Measurements from ENCODE around the gene SMAD4. TPM values are rescaled to one million over a fixed set of nuclear protein-coding genes. Genes with fewer than 3 reads are reported as not detected.

Gene SMAD4
- total and polyA plus RNA-seq, 3 experiments from 2014 or later, result 62.4 to 84.3 (median 81.9) TPM

DNA sequence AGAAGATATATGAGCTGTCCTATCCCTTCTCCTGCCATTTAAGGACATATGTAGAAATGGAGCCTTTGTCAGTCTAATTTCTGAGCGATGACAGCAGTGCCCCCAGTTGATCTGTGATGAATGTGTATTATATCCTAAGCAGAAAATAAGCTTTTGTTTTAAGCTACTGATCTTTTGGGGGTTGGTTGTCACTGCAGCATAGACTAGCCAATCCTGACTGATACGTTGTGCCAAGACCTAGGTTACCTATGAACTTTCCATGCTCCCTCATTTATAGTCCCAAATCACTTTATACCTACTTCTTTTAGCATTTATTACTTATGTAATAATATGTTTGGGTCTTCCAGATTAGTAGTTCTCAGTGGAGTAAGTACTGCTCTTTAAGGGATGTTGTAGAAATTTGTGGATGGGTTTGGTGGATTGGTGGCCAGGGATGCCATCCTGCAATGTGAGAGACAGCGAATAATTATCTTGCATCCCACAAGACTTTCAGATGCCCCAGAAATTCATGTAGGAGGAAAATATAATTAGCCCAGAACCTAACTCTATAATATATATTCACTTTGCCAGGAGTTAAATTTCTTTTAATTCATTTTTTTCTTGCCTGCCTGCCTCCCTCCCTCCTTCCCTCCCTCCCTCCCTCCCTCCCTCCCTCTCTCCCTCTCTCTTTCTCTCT lies 11.8 kb downstream of the SMAD4 start:
- Histone ChIP-seq H3K4me3 (ENCODE audit: low read length) (no peak overlapping the region), H3K27me3 (ENCODE audit: insufficient read depth, low read length, poor library complexity, severe bottlenecking) (no peaks in the 10 kb centered on the region), H3K4me1 (ENCODE audit: insufficient read depth, low read length) (peaks cover 73% of the 10 kb centered on the region), H3K36me3 (ENCODE audit: insufficient read depth, low read length) (no peaks in the 10 kb centered on the region), H3K27ac (ENCODE audit: low read depth, low read length) (no peak overlapping the region), H3K9me3 (ENCODE audit: low read length) (no peaks in the 10 kb centered on the region)
- POLR2A ChIA-PET, result interaction anchor here (1.3 to 1.9 kb wide), 2 partner anchors 12 to 163 kb away, joined by 3 to 5 read pairs; partner anchors contain the start of genes ME2 and SMAD4
- Mint-ChIP-seq H3K27ac (peak overlapping the region in 5 of 8 donors; percentile 1 to 52 (median 30)), H3K9me3 (no peaks in the 10 kb centered on the region), H3K4me1 (peaks cover 85 to 97% (median 96%) of the 10 kb centered on the region in 3 donors), H3K4me3 (peak overlapping the region in 2 of 7 donors; percentile 37 to 40), H3K27me3 (no peaks in the 10 kb centered on the region), H3K36me3 (peaks cover 0 to 3% (median 0%) of the 10 kb centered on the region in 3 donors)
- DNase-seq, result no peak
- CTCF ChIA-PET, result interaction anchor here (1.5 to 1.6 kb wide), 2 partner anchors 9 to 12 kb away, joined by 4 read pairs; partner anchors contain the start of gene SMAD4

DNA sequence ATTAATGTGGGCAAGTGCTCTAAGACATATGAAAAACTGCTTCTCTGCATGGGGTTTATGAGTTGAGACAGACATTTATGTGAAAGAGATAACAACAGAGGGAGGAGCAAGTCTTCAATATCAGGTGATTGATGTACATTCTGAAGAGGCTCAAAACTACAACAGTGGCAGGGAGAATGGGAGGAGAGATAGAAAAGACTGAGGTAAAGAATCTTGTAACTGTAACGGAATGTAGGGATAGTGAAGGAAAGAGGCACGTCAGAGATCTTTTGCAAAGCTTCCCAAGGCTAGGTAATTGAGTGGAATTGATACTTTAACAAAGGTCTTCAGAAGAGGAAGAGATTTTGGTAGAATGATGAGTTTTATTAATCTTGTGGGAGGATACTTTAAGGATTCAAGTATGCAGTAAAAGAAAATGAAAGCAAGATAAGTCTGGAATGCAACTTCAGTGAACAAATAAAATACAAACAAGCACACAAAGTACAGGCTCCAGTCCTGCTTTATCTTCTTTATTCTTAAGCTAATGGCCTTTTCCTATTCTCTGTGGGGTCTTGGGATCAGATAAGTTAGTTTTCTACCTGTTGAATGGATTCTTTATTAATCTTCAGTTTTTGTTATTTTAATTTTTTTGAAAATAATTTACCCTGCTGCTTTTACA lies 15.0 kb downstream of the SMAD4 start:
- H3K27ac ChIP-seq (ENCODE audit: low read depth, low read length), result no peak overlapping the region
- Mint-ChIP-seq H3K27ac (peak overlapping the region; percentile 21 to 74 (median 68)), H3K36me3 (peaks cover 0 to 23% (median 7%) of the 10 kb centered on the region in 3 donors), H3K4me1 (peaks cover 69 to 80% (median 72%) of the 10 kb centered on the region in 3 donors), H3K27me3 (no peaks in the 10 kb centered on the region), H3K9me3 (no peaks in the 10 kb centered on the region), H3K4me3 (peak overlapping the region in 5 of 7 donors; percentile 4 to 45 (median 41))
- no peak for DNase-seq
- no peak overlapping the region for H3K4me3 ChIP-seq (ENCODE audit: low read length)
- ChIA-PET POLR2A (no interaction called here), CTCF (interaction anchor here (0.8 kb wide), 1 partner anchor 224 kb away, joined by 3 read pairs; no protein-coding TSS in a partner anchor)
- peaks cover 10% of the 10 kb centered on the region for H3K36me3 ChIP-seq (ENCODE audit: insufficient read depth, low read length)
- H3K27me3 ChIP-seq (ENCODE audit: insufficient read depth, low read length, poor library complexity, severe bottlenecking), result no peaks in the 10 kb centered on the region
- peaks cover 43% of the 10 kb centered on the region for H3K4me1 ChIP-seq (ENCODE audit: insufficient read depth, low read length)
- no peaks in the 10 kb centered on the region for H3K9me3 ChIP-seq (ENCODE audit: low read length)

DNA sequence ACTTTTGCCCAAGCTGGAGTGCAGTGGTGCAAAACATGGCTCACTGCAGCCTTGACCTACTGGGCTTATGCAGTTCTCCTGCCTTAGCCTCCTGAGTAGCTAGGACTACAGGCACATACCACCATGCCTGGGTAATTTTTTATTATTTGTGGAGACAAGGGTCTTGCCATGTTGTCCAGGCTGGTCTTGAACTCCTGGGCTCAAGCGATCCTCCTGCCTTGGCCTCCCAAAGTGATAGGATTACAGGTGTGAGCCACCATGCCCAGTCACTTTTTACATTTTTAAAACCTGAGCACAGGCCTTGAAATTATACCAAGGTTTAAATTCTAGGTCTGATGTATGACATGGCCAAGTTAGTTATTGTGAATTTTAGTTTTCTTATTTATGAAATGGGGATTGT lies 18.2 kb downstream of the SMAD4 start:
- H3K27ac Mint-ChIP-seq, result peak overlapping the region in 1 of 8 donors; percentile 78
- POLR2A ChIA-PET, result no interaction called here
- CTCF ChIA-PET, result interaction anchor here (1.7 kb wide), 1 partner anchor 228 kb away, joined by 5 read pairs; no protein-coding TSS in a partner anchor

DNA sequence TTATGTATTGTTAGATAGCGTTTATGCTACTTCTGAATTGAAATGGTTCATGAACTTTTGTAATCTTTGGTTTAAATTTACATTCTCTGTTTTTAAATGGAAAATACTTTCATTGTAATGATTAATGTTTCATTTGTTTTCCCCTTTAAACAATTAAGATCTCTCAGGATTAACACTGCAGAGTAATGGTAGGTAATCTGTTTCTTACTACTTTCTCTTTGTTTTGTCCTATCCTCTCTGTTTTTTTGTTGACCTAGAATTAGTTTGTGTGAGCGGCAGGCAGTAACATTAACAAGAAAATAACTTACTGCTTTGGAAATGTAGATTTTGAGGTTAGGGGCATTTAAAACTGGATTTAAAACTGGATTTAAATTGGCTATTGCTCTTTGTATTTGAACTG lies 19.1 kb downstream of the SMAD4 start:
- DNase-seq, result no peak
- Mint-ChIP-seq H3K4me1 (peaks cover 52 to 66% (median 63%) of the 10 kb centered on the region in 3 donors), H3K4me3 (no peak overlapping the region), H3K9me3 (no peaks in the 10 kb centered on the region), H3K27ac (peak overlapping the region in 2 of 8 donors; percentile 39 to 77), H3K27me3 (no peaks in the 10 kb centered on the region), H3K36me3 (peaks cover 0 to 52% (median 10%) of the 10 kb centered on the region in 3 donors)
- ChIA-PET CTCF (no interaction called here), POLR2A (no interaction called here)
- Histone ChIP-seq H3K4me1 (ENCODE audit: insufficient read depth, low read length) (peaks cover 24% of the 10 kb centered on the region), H3K9me3 (ENCODE audit: low read length) (no peaks in the 10 kb centered on the region), H3K36me3 (ENCODE audit: insufficient read depth, low read length) (peaks cover 11% of the 10 kb centered on the region), H3K4me3 (ENCODE audit: low read length) (no peak overlapping the region), H3K27me3 (ENCODE audit: insufficient read depth, low read length, poor library complexity, severe bottlenecking) (no peaks in the 10 kb centered on the region), H3K27ac (ENCODE audit: low read depth, low read length) (no peak overlapping the region)

More for the DNA sequence above, 18.2 kb downstream of the SMAD4 start:
- Mint-ChIP-seq H3K4me3 (no peak overlapping the region), H3K4me1 (peaks cover 52 to 66% (median 63%) of the 10 kb centered on the region in 3 donors), H3K9me3 (no peaks in the 10 kb centered on the region), H3K36me3 (peaks cover 0 to 45% (median 10%) of the 10 kb centered on the region in 3 donors), H3K27me3 (no peaks in the 10 kb centered on the region)
- Histone ChIP-seq H3K36me3 (ENCODE audit: insufficient read depth, low read length) (peaks cover 10% of the 10 kb centered on the region), H3K4me1 (ENCODE audit: insufficient read depth, low read length) (peaks cover 19% of the 10 kb centered on the region), H3K9me3 (ENCODE audit: low read length) (no peaks in the 10 kb centered on the region), H3K27me3 (ENCODE audit: insufficient read depth, low read length, poor library complexity, severe bottlenecking) (no peaks in the 10 kb centered on the region), H3K27ac (ENCODE audit: low read depth, low read length) (no peak overlapping the region), H3K4me3 (ENCODE audit: low read length) (no peak overlapping the region)
- no peak for DNase-seq

DNA sequence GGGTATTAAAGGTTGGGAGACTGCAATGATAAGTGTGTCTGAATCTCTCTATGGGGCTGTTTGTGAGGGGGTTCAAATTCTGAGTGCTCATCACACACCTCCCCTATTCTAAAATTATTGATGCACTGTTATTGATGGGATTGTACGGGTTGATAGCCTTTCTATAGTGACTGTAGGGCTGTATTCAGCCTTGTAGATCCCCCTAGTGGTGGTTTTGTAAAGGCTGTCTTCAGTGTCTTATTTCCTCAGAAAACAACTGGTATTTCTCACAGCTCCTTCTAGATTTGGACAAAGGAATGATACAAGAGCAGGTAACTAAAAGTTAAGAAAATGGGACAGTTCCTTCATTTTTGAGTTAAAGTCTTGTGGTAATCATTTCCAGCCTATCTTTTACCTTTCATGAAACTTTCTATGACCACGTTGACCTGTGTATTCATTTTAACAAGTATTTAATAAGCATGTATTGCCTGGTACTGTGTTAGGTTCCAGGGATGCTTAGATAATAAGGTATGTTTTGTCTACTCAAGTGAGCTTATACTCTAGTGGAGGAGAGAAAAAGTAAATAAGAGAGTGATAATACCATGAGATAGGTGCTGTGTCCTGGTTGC lies 21.2 kb downstream of the SMAD4 start:
- peaks cover 14% of the 10 kb centered on the region for H3K36me3 ChIP-seq (ENCODE audit: insufficient read depth, low read length)
- H3K9me3 ChIP-seq (ENCODE audit: low read length), result no peaks in the 10 kb centered on the region
- Mint-ChIP-seq H3K27me3 (no peaks in the 10 kb centered on the region), H3K27ac (peak overlapping the region; percentile 25 to 79 (median 60)), H3K36me3 (peaks cover 0 to 68% (median 10%) of the 10 kb centered on the region in 3 donors), H3K4me3 (no peak overlapping the region), H3K4me1 (peaks cover 37 to 58% (median 55%) of the 10 kb centered on the region in 3 donors), H3K9me3 (no peaks in the 10 kb centered on the region)
- no peak overlapping the region for H3K27ac ChIP-seq (ENCODE audit: low read depth, low read length)
- ChIA-PET POLR2A (interaction anchor here (0.7 kb wide), 1 partner anchor 145 kb away, joined by 5 read pairs; no protein-coding TSS in a partner anchor), CTCF (interaction anchor here (1.0 to 2.2 kb wide), 14 partner anchors 9 to 234 kb away, joined by 3 to 8 read pairs (median 4); partner anchors contain the start of genes ME2 and MRO)
- H3K4me3 ChIP-seq (ENCODE audit: low read length), result no peak overlapping the region
- peaks cover 12% of the 10 kb centered on the region for H3K4me1 ChIP-seq (ENCODE audit: insufficient read depth, low read length)
- DNase-seq, result peak in 2 of 5 donors; percentile 49 to 58
- no peaks in the 10 kb centered on the region for H3K27me3 ChIP-seq (ENCODE audit: insufficient read depth, low read length, poor library complexity, severe bottlenecking)

DNA sequence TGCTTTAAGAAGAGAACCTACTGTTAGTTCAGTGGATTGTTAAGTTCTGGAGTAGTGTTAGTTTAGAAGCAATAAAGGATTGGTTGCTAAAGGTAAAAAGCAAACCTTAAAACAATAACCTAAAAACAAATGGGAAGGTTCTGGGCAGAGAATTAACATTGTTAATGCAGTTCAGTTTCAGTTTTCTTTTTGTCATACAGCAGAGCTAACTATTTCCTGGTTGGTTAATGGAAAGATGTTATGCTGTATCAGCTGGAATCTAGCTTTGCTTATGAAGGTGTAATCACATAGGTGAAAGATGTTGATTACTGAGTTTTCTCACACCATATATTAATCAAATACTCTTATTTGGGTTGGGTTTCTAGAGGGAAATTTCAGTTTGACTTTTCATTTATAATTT lies 23.8 kb downstream of the SMAD4 start:
- no peaks in the 10 kb centered on the region for H3K9me3 Mint-ChIP-seq
- no peak overlapping the region for H3K4me3 ChIP-seq (ENCODE audit: low read length)
- H3K27me3 Mint-ChIP-seq, result no peaks in the 10 kb centered on the region
- H3K27ac Mint-ChIP-seq, result peak overlapping the region; percentile 1 to 89 (median 79)
- POLR2A ChIA-PET, result no interaction called here
- peaks cover 18% of the 10 kb centered on the region for H3K36me3 ChIP-seq (ENCODE audit: insufficient read depth, low read length)
- H3K27ac ChIP-seq (ENCODE audit: low read depth, low read length), result no peak overlapping the region
- CTCF ChIA-PET, result interaction anchor here (1.8 kb wide), 1 partner anchor 234 kb away, joined by 10 read pairs; the partner anchor contains the start of gene MRO
- no peaks in the 10 kb centered on the region for H3K9me3 ChIP-seq (ENCODE audit: low read length)
- no peak for DNase-seq
- H3K27me3 ChIP-seq (ENCODE audit: insufficient read depth, low read length, poor library complexity, severe bottlenecking), result no peaks in the 10 kb centered on the region
- peaks cover 12% of the 10 kb centered on the region for H3K4me1 ChIP-seq (ENCODE audit: insufficient read depth, low read length)
- peak overlapping the region in 5 of 7 donors; percentile 10 to 61 (median 30) for H3K4me3 Mint-ChIP-seq
- H3K4me1 Mint-ChIP-seq, result peaks cover 31 to 57% (median 53%) of the 10 kb centered on the region in 3 donors
- peaks cover 0 to 73% (median 11%) of the 10 kb centered on the region in 3 donors for H3K36me3 Mint-ChIP-seq

DNA sequence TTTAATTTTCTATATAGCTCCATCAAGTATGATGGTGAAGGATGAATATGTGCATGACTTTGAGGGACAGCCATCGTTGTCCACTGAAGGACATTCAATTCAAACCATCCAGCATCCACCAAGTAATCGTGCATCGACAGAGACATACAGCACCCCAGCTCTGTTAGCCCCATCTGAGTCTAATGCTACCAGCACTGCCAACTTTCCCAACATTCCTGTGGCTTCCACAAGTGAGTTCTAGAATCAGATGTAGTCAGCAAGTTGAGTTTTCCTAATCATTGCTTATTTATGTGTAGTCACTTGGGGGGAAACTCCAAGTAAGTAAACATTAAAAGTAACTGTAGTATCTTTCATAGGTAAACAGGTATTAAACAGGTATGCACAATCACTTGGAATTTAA lies 24.8 kb downstream of the SMAD4 start:
- ChIA-PET POLR2A (interaction anchor here (0.7 kb wide), 1 partner anchor 53 kb away, joined by 3 read pairs; no protein-coding TSS in a partner anchor), CTCF (interaction anchor here (0.7 to 1.8 kb wide), 2 partner anchors 16 to 235 kb away, joined by 4 to 10 read pairs; partner anchors contain the start of gene MRO)
- no peak for DNase-seq
- peaks cover 0 to 73% (median 9%) of the 10 kb centered on the region in 3 donors for H3K36me3 Mint-ChIP-seq
- Histone ChIP-seq H3K9me3 (ENCODE audit: low read length) (no peaks in the 10 kb centered on the region), H3K4me1 (ENCODE audit: insufficient read depth, low read length) (peaks cover 12% of the 10 kb centered on the region), H3K36me3 (ENCODE audit: insufficient read depth, low read length) (peaks cover 19% of the 10 kb centered on the region), H3K4me3 (ENCODE audit: low read length) (no peak overlapping the region), H3K27me3 (ENCODE audit: insufficient read depth, low read length, poor library complexity, severe bottlenecking) (no peaks in the 10 kb centered on the region), H3K27ac (ENCODE audit: low read depth, low read length) (no peak overlapping the region)
- H3K4me1 Mint-ChIP-seq, result peaks cover 29 to 54% (median 49%) of the 10 kb centered on the region in 3 donors
- no peaks in the 10 kb centered on the region for H3K27me3 Mint-ChIP-seq
- no peaks in the 10 kb centered on the region for H3K9me3 Mint-ChIP-seq
- no peak overlapping the region for H3K27ac Mint-ChIP-seq
- no peak overlapping the region for H3K4me3 Mint-ChIP-seq

Measured in CD8-positive, alpha-beta memory T cell (primary cell).